ENCODE measurements around the gene THSD7A.

THSD7A gene

GRCh38 chr7:11379641-11380040 lies 452.4 kb downstream of the THSD7A start:
- WGBS (ENCODE audit: extremely low coverage, insufficient coverage, insufficient read length), result no CpG with 5 or more reads among the region's 4 CpGs
- no peak overlapping the region for H3K4me2 ChIP-seq (ENCODE audit: low read length)

GRCh38 chr7:11376529-11376928 lies 455.5 kb downstream of the THSD7A start:
- H3K36me3 ChIP-seq (ENCODE audit: control insufficient read depth in 1 of 2, insufficient read depth in 2 of 2, low read length in 2 of 2), result no peaks in the 10 kb centered on the region

More at GRCh38 chr7:11379641-11380040, 452.4 kb downstream of the THSD7A start:
- no peaks in the 10 kb centered on the region for H3K79me1 ChIP-seq (ENCODE audit: low read length)
- no peaks in the 10 kb centered on the region for H3K27me3 ChIP-seq (ENCODE audit: insufficient read depth, low read length)
- no peak overlapping the region for H4K91ac ChIP-seq (ENCODE audit: low read depth, low read length)
- H3K4me3 ChIP-seq (ENCODE audit: low read depth, low read length), result no peak overlapping the region
- no peak for DNase-seq
- no peaks in the 10 kb centered on the region for H3K36me3 ChIP-seq (ENCODE audit: control insufficient read depth in 1 of 2, insufficient read depth in 2 of 2, low read length in 2 of 2)
- no peaks in the 10 kb centered on the region for H3K79me2 ChIP-seq (ENCODE audit: control insufficient read depth, insufficient read depth, low read length, poor library complexity)
- H3K4me1 ChIP-seq (ENCODE audit: control insufficient read depth in 1 of 2, insufficient read depth in 2 of 2, low read length in 2 of 2), result no peaks in the 10 kb centered on the region
- no peak overlapping the region for H3K4ac ChIP-seq (ENCODE audit: low read depth, low read length)
- no peak overlapping the region for H2AK5ac ChIP-seq (ENCODE audit: low read length)
- H3K9ac ChIP-seq (ENCODE audit: low read length), result no peak overlapping the region
- no peak overlapping the region for H2AFZ ChIP-seq (ENCODE audit: insufficient read depth, low read length, poor library complexity)
- no peak overlapping the region for H4K12ac ChIP-seq (ENCODE audit: low read depth, low read length)
- H3K18ac ChIP-seq (ENCODE audit: low read length), result no peak overlapping the region
- no peak overlapping the region for H2BK12ac ChIP-seq (ENCODE audit: low read length)
- no peaks in the 10 kb centered on the region for H3K9me3 ChIP-seq (ENCODE audit: insufficient read depth, low read depth, low read length)
- no peak overlapping the region for H2BK120ac ChIP-seq (ENCODE audit: insufficient read depth, low read length, poor library complexity)
- no peak overlapping the region for H3K14ac ChIP-seq (ENCODE audit: low read length)
- H3K23ac ChIP-seq (ENCODE audit: low read length), result no peak overlapping the region
- no peak overlapping the region for H3K27ac ChIP-seq (ENCODE audit: low read depth, low read length)
- no peak overlapping the region for H2BK5ac ChIP-seq (ENCODE audit: low read depth, low read length, poor library complexity)
- no peak overlapping the region for H4K8ac ChIP-seq (ENCODE audit: low read depth, low read length)

DNA sequence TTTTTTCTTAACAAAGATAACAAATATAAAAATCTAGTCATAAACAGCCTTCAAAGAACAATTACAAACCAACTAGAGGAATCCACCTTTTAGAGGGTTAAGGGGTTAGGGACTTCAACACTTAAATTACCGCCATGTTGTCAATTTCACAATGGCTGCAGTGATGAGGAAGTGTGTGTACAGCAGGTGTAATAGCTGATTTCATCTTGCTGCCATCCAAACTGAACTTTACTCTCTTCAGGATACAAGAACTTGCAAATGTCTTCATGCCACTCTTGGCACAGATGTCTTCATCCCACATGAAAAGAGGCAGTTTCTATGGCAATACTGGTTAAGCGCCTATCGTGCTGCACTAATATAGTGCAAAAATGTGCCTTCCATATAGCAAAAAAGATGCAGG lies 457.4 kb downstream of the THSD7A start:
- no peak for DNase-seq
- H3K36me3 ChIP-seq (ENCODE audit: control insufficient read depth in 1 of 2, insufficient read depth in 2 of 2, low read length in 2 of 2), result no peaks in the 10 kb centered on the region
- no peak overlapping the region for H3K23ac ChIP-seq (ENCODE audit: low read length)
- no peak overlapping the region for H3K18ac ChIP-seq (ENCODE audit: low read length)
- H3K9ac ChIP-seq (ENCODE audit: low read length), result no peak overlapping the region
- no peak overlapping the region for H4K12ac ChIP-seq (ENCODE audit: low read depth, low read length)
- H2AFZ ChIP-seq (ENCODE audit: insufficient read depth, low read length, poor library complexity), result no peak overlapping the region
- H3K79me2 ChIP-seq (ENCODE audit: control insufficient read depth, insufficient read depth, low read length, poor library complexity), result no peaks in the 10 kb centered on the region
- H3K4ac ChIP-seq (ENCODE audit: low read depth, low read length), result no peak overlapping the region
- H3K27me3 ChIP-seq (ENCODE audit: insufficient read depth, low read length), result no peaks in the 10 kb centered on the region
- H4K8ac ChIP-seq (ENCODE audit: low read depth, low read length), result no peak overlapping the region
- WGBS (ENCODE audit: extremely low coverage, insufficient coverage, insufficient read length), result no CpG with 5 or more reads among the region's 3 CpGs
- no peaks in the 10 kb centered on the region for H3K79me1 ChIP-seq (ENCODE audit: low read length)
- no peak overlapping the region for H3K4me3 ChIP-seq (ENCODE audit: low read depth, low read length)
- no peak overlapping the region for H3K27ac ChIP-seq (ENCODE audit: low read depth, low read length)
- H2BK5ac ChIP-seq (ENCODE audit: low read depth, low read length, poor library complexity), result no peak overlapping the region
- no peaks in the 10 kb centered on the region for H3K4me1 ChIP-seq (ENCODE audit: control insufficient read depth in 1 of 2, insufficient read depth in 2 of 2, low read length in 2 of 2)
- H2BK120ac ChIP-seq (ENCODE audit: insufficient read depth, low read length, poor library complexity), result no peak overlapping the region
- no peak overlapping the region for H3K14ac ChIP-seq (ENCODE audit: low read length)
- H3K4me2 ChIP-seq (ENCODE audit: low read length), result no peak overlapping the region
- H2AK5ac ChIP-seq (ENCODE audit: low read length), result no peak overlapping the region
- no peaks in the 10 kb centered on the region for H3K9me3 ChIP-seq (ENCODE audit: insufficient read depth, low read depth, low read length)
- H2BK12ac ChIP-seq (ENCODE audit: low read length), result no peak overlapping the region
- H4K91ac ChIP-seq (ENCODE audit: low read depth, low read length), result no peak overlapping the region

More at GRCh38 chr7:11376529-11376928, 455.5 kb downstream of the THSD7A start:
- no peak overlapping the region for H2BK12ac ChIP-seq (ENCODE audit: low read length)
- no peak overlapping the region for H3K4ac ChIP-seq (ENCODE audit: low read depth, low read length)
- H4K91ac ChIP-seq (ENCODE audit: low read depth, low read length), result no peak overlapping the region
- H3K18ac ChIP-seq (ENCODE audit: low read length), result no peak overlapping the region
- H3K14ac ChIP-seq (ENCODE audit: low read length), result no peak overlapping the region
- H3K9ac ChIP-seq (ENCODE audit: low read length), result no peak overlapping the region
- no peak overlapping the region for H3K4me3 ChIP-seq (ENCODE audit: low read depth, low read length)
- no peak overlapping the region for H4K8ac ChIP-seq (ENCODE audit: low read depth, low read length)
- no peaks in the 10 kb centered on the region for H3K79me2 ChIP-seq (ENCODE audit: control insufficient read depth, insufficient read depth, low read length, poor library complexity)
- no peak overlapping the region for H4K12ac ChIP-seq (ENCODE audit: low read depth, low read length)
- H3K4me1 ChIP-seq (ENCODE audit: control insufficient read depth in 1 of 2, insufficient read depth in 2 of 2, low read length in 2 of 2), result no peaks in the 10 kb centered on the region
- WGBS (ENCODE audit: extremely low coverage, insufficient coverage, insufficient read length), result no CpG with 5 or more reads among the region's 2 CpGs
- no peak overlapping the region for H2BK120ac ChIP-seq (ENCODE audit: insufficient read depth, low read length, poor library complexity)
- H2AK5ac ChIP-seq (ENCODE audit: low read length), result no peak overlapping the region
- DNase-seq, result no peak
- no peaks in the 10 kb centered on the region for H3K79me1 ChIP-seq (ENCODE audit: low read length)
- no peaks in the 10 kb centered on the region for H3K9me3 ChIP-seq (ENCODE audit: insufficient read depth, low read depth, low read length)
- H2AFZ ChIP-seq (ENCODE audit: insufficient read depth, low read length, poor library complexity), result no peak overlapping the region
- H3K27ac ChIP-seq (ENCODE audit: low read depth, low read length), result no peak overlapping the region
- no peak overlapping the region for H2BK5ac ChIP-seq (ENCODE audit: low read depth, low read length, poor library complexity)
- no peak overlapping the region for H3K4me2 ChIP-seq (ENCODE audit: low read length)
- H3K23ac ChIP-seq (ENCODE audit: low read length), result no peak overlapping the region
- H3K27me3 ChIP-seq (ENCODE audit: insufficient read depth, low read length), result no peaks in the 10 kb centered on the region

GRCh38 chr7:11373546-11374142 lies 458.4 kb downstream of the THSD7A start:
- no peak overlapping the region for H2AK5ac ChIP-seq (ENCODE audit: low read length)
- H2AFZ ChIP-seq (ENCODE audit: insufficient read depth, low read length, poor library complexity), result no peak overlapping the region
- no CpG with 5 or more reads among the region's 2 CpGs for WGBS (ENCODE audit: extremely low coverage, insufficient coverage, insufficient read length)
- no peak overlapping the region for H3K27ac ChIP-seq (ENCODE audit: low read depth, low read length)
- H2BK120ac ChIP-seq (ENCODE audit: insufficient read depth, low read length, poor library complexity), result no peak overlapping the region
- no peaks in the 10 kb centered on the region for H3K27me3 ChIP-seq (ENCODE audit: insufficient read depth, low read length)
- no peak overlapping the region for H3K9ac ChIP-seq (ENCODE audit: low read length)
- H3K79me2 ChIP-seq (ENCODE audit: control insufficient read depth, insufficient read depth, low read length, poor library complexity), result no peaks in the 10 kb centered on the region
- H3K79me1 ChIP-seq (ENCODE audit: low read length), result no peaks in the 10 kb centered on the region
- H3K18ac ChIP-seq (ENCODE audit: low read length), result no peak overlapping the region
- no peaks in the 10 kb centered on the region for H3K4me1 ChIP-seq (ENCODE audit: control insufficient read depth in 1 of 2, insufficient read depth in 2 of 2, low read length in 2 of 2)
- no peak overlapping the region for H4K91ac ChIP-seq (ENCODE audit: low read depth, low read length)
- H3K4me2 ChIP-seq (ENCODE audit: low read length), result no peak overlapping the region
- no peak overlapping the region for H3K4ac ChIP-seq (ENCODE audit: low read depth, low read length)
- H4K8ac ChIP-seq (ENCODE audit: low read depth, low read length), result no peak overlapping the region
- H3K23ac ChIP-seq (ENCODE audit: low read length), result no peak overlapping the region
- H4K12ac ChIP-seq (ENCODE audit: low read depth, low read length), result no peak overlapping the region
- no peak overlapping the region for H2BK5ac ChIP-seq (ENCODE audit: low read depth, low read length, poor library complexity)
- no peak overlapping the region for H3K14ac ChIP-seq (ENCODE audit: low read length)
- H3K4me3 ChIP-seq (ENCODE audit: low read depth, low read length), result no peak overlapping the region
- no peak overlapping the region for H2BK12ac ChIP-seq (ENCODE audit: low read length)
- H3K36me3 ChIP-seq (ENCODE audit: control insufficient read depth in 1 of 2, insufficient read depth in 2 of 2, low read length in 2 of 2), result no peaks in the 10 kb centered on the region
- peak in 1 of 2 donors; percentile 56 for DNase-seq
- H3K9me3 ChIP-seq (ENCODE audit: insufficient read depth, low read depth, low read length), result no peaks in the 10 kb centered on the region

Data from trophoblast cell (in vitro differentiated cells and primary cell).